GM18909 (cell line): ENCODE measurements around the gene DHRS1.

Experiments used
- ATAC-seq: cut with Tn5 transposase; IDR thresholded peaks from one replicate; pipeline ENCODE4 v1.9.1; 2021; ENCODE audit warnings: mild to moderate bottlenecking; ENCODE audit not compliant: unreplicated experiment, poor library complexity

Gene DHRS1

GRCh38 chr14:24299255-24300191 is at the start of gene DHRS1, which contains the start of gene NOP9:
Gene DHRS1 (minus strand): TSS chr14:24299780. CDS start chr14:24299106, 674 bp downstream.
Gene NOP9 (plus strand): TSS chr14:24299850. CDS start chr14:24299955, 105 bp downstream.
- peak; percentile 80 for ATAC-seq

DNA sequence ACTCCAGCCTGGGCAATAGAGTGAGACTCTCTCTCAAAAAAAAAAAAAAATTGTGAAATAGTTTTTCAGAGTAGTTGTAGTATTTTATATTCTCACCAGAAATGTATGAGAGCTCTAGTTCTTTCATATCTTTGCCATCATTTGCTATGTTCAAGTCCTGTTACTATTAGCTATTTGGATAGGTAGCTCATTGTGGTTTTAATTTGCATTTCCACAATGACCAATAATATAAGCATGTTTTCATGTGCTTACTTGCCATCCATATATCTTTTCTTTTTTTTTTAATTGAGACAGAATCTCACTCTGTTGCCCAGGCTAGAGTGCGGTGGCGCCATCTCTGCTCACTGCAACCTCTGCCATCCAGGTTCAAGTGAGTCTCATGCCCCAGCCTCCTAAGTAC is 48.6 kb upstream of the DHRS1 start:
- ATAC-seq: no peak

- ATAC-seq: no peak
Measured at GRCh38 chr14:24347134-24347533, 47.6 kb upstream of the DHRS1 start.

- no peak for ATAC-seq
Measured at GRCh38 chr14:24343795-24344660, 44.4 kb upstream of the DHRS1 start.

- no peak for ATAC-seq
Measured at GRCh38 chr14:24342889-24343288, 43.3 kb upstream of the DHRS1 start.

DNA sequence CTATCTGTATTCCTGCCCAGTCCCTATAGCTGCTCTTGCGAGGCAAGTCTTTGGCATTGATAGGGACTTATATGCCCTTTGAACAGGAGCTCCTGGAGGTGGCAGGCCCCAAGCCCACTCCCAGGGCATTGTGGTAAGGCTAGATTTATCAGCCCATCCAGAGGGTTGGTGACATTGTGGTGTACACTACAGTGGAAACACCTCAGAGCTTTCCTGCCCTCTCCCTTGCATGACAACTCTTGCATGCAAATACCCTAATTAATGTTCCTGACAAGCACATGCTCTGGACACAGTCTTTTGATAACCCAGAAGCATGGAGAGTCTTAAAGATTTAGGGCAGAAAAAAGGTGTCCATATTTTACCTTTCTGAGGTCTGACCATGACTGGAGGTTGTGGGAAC is 41.0 kb upstream of the DHRS1 start:
- ATAC-seq: no peak

DNA sequence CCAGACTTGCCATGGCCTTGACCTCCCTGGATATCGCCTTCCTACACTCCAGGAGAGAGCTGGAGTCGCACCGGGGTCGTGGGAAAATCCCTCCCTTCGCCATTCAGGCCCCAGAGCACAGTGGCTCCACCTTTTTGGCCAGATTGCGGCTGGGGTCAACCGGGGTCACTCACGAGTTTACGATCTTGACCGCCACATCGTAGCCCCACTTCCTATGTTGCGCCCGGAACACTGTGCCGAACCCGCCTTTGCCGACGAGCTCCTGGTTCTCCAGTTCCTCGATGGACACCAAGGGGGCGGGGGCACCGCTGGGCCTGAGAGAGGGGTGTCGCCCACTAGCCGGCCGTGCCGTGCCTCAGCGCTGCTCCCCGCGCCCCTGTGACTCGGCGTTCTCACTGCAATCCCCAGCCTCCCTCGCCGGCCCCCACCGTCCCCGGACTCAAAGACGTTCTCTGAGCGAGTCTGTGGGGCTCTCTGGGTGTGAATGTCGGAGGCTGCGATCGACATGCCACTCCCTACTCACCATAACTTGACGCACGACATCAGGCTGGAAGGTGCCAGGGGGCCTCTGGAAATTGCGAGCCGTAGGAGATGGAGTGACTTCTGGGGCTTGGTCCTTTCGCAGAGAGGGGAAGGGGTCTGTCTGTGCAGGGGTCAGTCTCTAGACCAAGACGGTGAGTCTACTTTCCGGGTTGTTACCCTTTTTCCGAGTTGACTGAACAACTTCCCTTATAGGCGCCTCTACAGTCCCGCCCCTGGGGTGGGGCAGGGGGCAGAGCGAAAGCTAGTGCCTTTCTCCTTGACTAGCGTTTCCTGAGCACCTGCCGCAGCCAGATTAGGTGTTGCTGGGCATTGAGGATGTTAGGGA is 39.9 kb upstream of the DHRS1 start, which contains the start of gene RIPK3:
Gene RIPK3 (minus strand): TSS at position 708 of the 868 bp plus-strand sequence. CDS start 165 bp downstream, at position 543.
- ATAC-seq: peak; percentile 93

- ATAC-seq: no peak
Measured at GRCh38 chr14:24338843-24339242, 39.3 kb upstream of the DHRS1 start.

DNA sequence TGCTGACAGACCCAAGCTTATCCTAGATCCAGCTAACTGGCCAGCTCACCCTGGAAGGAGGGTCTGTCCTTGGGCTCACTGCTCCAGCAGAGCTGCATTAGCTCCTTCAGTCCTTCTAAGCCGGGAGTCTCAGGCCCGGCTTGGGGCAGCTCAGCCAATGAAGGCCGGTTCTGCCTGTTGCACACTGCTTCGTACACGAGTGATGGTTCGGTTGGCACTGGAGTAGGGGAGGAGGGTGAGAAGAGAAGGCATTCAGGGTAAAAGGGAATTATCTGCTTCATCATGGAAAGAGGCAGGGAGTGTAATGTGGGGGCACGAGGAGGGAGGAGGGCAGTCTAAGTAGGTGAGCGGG is 38.2 kb upstream of the DHRS1 start:
- no peak for ATAC-seq

DNA sequence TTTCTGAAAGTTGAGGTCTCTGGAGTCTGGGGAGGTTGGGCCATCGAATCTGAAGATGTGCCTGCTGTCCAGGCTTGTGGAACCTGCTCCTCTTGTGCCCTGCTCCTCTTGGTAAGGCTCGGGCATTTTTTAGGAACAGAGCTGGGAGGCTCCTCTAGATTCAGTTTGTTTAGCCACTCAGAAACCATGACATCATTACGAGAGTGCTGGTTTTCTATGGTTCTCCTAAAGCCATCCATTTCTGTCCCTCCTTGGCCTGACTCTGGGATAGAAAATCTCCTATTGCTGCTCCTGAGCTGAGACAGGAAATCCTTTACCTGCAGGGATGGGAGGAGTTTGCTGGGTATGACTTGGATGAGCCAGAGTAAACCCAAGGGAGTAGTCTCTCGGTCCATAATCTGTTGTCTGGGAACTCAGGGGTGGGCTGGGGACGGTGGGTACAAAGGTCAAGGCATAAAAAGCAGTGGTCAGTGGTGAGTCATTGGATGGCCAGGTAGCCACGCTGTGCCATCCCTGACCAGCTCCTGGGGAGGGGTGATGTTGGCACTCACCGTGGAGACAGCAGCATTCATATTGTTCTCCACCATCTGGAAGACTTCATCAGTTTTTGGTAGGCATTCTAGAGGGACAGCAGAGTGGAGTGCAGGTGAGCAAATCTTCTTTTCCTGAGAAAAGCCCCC is 37.7 kb upstream of the DHRS1 start:
- ATAC-seq: no peak

- ATAC-seq: no peak
Measured at GRCh38 chr14:24335461-24336171, 36.0 kb upstream of the DHRS1 start.

DNA sequence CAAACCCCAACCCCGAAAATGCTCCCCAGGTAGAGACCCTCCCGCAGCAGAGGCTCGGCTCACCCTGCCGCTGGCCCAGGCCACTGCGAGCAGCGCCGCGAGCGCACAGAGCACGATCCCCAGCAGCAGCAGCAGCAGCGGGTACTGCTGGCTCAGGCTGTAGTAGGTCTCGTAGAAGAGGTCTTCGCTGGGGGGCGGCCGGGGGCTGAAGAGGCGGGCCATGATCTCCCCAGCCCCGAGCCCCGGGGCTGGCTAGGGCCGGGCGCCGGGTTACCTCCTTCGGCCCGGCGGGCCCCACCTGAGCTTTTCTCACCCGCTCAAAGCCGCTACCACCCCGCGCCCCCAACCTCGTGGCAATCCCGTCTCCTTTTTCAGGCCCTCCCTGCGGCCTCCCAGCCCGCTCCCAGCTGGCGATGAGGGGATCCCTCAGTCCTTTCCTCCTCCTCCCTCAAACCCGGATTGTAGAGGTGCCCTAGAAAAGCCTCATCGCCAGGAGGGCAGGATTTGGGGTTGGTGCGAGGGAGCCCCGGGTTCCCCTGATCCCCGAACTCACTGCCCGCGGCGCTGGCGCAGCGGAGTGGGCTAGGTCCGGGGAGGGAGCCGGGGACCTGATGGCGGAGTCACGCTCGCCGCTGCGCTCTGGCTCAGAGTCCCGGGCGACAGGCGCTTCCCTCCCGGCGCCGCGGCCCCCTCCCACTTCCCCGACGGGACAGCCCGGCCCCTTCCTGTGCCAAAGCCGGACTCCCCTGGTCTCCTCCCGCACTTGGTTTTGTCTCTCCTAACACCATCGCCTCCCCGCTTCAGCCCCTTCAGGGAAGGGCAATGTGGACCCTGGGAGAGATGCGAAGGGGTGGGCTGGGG is 35.1 kb upstream of the DHRS1 start, which contains the start of gene ADCY4:
Gene ADCY4 (minus strand): TSS at position 641 of the 861 bp plus-strand sequence. CDS start 419 bp downstream, at position 222.
- ATAC-seq: no peak

GRCh38 chr14:24332268-24332993 is 32.9 kb upstream of the DHRS1 start:
- peak; percentile 87 for ATAC-seq

DNA sequence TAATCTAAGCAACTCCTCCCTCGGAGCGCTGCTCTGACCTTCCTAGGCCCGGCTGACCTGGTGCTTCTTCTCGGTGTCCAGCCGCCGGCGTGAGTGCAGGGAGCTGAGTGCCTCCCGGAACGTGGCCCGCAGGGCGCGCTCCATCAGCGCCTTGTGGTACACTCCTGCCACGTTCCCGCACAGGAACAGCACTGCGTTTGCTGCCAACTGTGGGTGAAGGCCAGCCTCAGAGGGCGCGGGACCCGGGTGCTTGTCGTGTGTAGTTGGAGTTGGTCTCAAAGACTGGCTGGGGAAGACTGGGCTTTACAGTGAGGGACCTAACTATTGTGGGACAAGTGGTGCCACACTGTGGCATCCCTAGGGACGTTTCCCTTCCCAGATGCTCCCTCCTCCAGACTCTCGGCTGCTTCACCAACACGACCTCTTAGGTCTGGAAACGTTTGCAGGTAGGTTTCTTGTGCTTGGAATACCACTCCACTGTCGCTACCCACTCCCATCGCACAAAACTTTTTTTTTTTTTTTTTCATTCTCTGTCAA is 32.2 kb upstream of the DHRS1 start:
- ATAC-seq: no peak

DNA sequence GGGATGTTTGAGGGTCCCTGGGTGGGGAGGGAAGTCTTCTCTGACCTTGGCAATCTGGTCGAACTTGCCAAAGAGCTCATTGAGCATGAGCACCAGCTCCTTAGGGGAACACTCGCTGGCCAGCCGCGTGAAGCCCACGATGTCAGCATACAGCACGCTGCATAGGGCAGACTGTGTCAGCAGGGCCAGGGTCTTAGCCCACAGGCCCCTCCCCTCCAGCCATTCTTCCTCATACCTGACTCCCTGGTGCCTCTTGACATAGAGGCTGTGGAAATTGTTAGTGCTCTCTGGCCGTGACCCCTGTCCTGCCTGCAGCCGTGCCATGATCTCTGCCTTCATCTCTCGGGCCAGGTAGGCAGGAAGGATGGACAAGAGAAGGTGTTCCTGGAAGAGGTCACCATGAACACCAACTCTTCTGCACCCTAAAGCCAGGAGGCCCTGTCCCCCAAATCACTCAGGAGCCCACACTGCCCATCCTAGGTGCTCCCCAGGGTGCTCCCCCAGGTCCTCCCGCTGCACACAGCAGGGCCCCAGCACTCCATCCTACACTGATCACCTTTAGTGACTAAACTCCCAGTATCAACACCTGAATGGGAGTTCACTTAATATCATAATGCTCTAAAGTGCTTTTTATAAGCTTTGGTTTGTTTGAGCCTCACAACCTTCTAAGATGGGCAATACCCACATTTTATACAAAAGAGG is 31.5 kb upstream of the DHRS1 start:
- no peak for ATAC-seq

DNA sequence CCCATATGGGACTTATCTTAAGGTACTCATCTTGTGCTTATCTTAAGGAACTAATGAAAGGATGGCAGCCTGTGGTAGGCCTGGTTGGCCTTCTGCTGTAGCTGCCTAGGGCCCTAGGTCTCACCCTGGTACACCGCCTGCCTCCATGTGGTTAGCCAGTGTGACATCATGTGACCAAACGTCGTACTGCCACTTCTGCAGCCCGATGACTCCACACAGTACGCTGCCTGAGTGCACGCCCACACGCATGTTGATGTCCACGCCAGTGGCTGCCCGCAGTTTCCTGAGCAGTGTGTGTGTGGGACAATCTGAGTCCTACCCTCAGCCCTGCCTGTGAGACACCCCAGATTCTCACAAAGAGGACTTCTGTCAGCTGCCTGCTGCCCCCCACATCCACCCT is 30.2 kb upstream of the DHRS1 start:
- ATAC-seq: no peak
